NT2/D1 (cell line): Measurements from ENCODE around the gene KCNG2.

Experiments used
- YY1 ChIP-seq: IDR thresholded peaks from 2 replicates; pipeline ENCODE4 v1.6.1; 2011; ENCODE audit not compliant: insufficient read length, insufficient read depth
- ZNF274 ChIP-seq: IDR thresholded peaks from 2 replicates; pipeline ENCODE4 v1.6.1; 2011; ENCODE audit warnings: mild to moderate bottlenecking, low read depth, low read length

GRCh38 chr18:79917169-79917852 lies 119.6 kb downstream of the KCNG2 start:
- TF ChIP-seq ZNF274, result no peak
- TF ChIP-seq YY1, result no peak
